Measurements from ENCODE around the gene BHLHA15.

GRCh38 chr7:98223898-98224700 is 12.9 kb downstream of the BHLHA15 start:
- TF ChIP-seq, protein P1, sequence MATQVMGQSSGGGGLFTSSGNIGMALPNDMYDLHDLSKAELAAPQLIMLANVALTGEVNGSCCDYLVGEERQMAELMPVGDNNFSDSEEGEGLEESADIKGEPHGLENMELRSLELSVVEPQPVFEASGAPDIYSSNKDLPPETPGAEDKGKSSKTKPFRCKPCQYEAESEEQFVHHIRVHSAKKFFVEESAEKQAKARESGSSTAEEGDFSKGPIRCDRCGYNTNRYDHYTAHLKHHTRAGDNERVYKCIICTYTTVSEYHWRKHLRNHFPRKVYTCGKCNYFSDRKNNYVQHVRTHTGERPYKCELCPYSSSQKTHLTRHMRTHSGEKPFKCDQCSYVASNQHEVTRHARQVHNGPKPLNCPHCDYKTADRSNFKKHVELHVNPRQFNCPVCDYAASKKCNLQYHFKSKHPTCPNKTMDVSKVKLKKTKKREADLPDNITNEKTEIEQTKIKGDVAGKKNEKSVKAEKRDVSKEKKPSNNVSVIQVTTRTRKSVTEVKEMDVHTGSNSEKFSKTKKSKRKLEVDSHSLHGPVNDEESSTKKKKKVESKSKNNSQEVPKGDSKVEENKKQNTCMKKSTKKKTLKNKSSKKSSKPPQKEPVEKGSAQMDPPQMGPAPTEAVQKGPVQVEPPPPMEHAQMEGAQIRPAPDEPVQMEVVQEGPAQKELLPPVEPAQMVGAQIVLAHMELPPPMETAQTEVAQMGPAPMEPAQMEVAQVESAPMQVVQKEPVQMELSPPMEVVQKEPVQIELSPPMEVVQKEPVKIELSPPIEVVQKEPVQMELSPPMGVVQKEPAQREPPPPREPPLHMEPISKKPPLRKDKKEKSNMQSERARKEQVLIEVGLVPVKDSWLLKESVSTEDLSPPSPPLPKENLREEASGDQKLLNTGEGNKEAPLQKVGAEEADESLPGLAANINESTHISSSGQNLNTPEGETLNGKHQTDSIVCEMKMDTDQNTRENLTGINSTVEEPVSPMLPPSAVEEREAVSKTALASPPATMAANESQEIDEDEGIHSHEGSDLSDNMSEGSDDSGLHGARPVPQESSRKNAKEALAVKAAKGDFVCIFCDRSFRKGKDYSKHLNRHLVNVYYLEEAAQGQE (IDR thresholded peaks at IDR 0.05; ENCODE audit: insufficient read depth in 1 of 2, low read depth in 2 of 2, low read length in 2 of 2) = no peak
- TF ChIP-seq POLR2AphosphoS5 (IDR thresholded peaks at IDR 0.05; ENCODE audit: low read depth, low read length) (no peak), TAF1 (IDR thresholded peaks at IDR 0.05; ENCODE audit: borderline replicate concordance, insufficient read depth, low read length) (no peak), SIN3A (IDR thresholded peaks at IDR 0.05; ENCODE audit: borderline replicate concordance, insufficient read depth, low read length) (no peak)
